Neural cell (in vitro differentiated cells): ENCODE data around the gene CEBPZOS. TPM values are rescaled to one million over a fixed set of nuclear protein-coding genes. Genes with fewer than 3 reads are reported as not detected.

ENCODE experiments used
- H2AFZ ChIP-seq: fragments of 200-600, 300-800 bp; sonication (generic), shearing (Covaris generic); 2 replicates; pipeline ENCODE4 v1.6.0; 2014; ENCODE audit warnings: low read depth, mild to moderate bottlenecking, antibody characterized with exemption, low read length, moderate library complexity
- H3F3A ChIP-seq: fragments of 200-600 bp; shearing (Covaris generic); 2 replicates; pipeline ENCODE4 v1.6.1; 2016; ENCODE audit warnings: mild to moderate bottlenecking, moderate library complexity, mixed read lengths, antibody characterized with exemption, low read length; ENCODE audit not compliant: insufficient read depth, poor library complexity, severe bottlenecking
- H3K27ac ChIP-seq: fragments of 200-600, 300-800 bp; sonication (generic), shearing (Covaris generic); 2 replicates; pipeline ENCODE4 v1.5.1; 2014; ENCODE audit warnings: mild to moderate bottlenecking, low read length, moderate library complexity
- H3K27me3 ChIP-seq: fragments of 300-800, 200-600 bp; sonication (generic), shearing (Covaris generic); 2 replicates; pipeline ENCODE4 v1.6.0; 2014; ENCODE audit warnings: mild to moderate bottlenecking, low read depth, low read length, moderate library complexity; ENCODE audit not compliant: insufficient read depth
- H3K36me3 ChIP-seq: fragments of 300-800, 200-600 bp; sonication (generic), shearing (Covaris generic); 2 replicates; pipeline ENCODE4 v1.5.1; 2014; ENCODE audit warnings: mild to moderate bottlenecking, antibody characterized with exemption, low read length, moderate library complexity; ENCODE audit not compliant: insufficient read depth
- H3K4me2 ChIP-seq: fragments of 300-800, 200-600 bp; sonication (generic), shearing (Covaris generic); 2 replicates; pipeline ENCODE4 v1.6.0; 2014; ENCODE audit warnings: mild to moderate bottlenecking, low read length
- H3K4me3 ChIP-seq: fragments of 300-800, 200-600 bp; sonication (generic), shearing (Covaris generic); 2 replicates; pipeline ENCODE4 v1.5.1; 2014; ENCODE audit warnings: mild to moderate bottlenecking, low read length, moderate library complexity
- H3K79me2 ChIP-seq: fragments of 200-600 bp; shearing (Covaris generic); replicated peaks from 2 replicates; pipeline ENCODE4 v1.6.0; 2014; ENCODE audit warnings: mild to moderate bottlenecking, low read length, moderate library complexity; ENCODE audit not compliant: insufficient read depth
- H3K9ac ChIP-seq: fragments of 300-800, 200-600 bp; sonication (generic), shearing (Covaris generic); 2 replicates; pipeline ENCODE4 v1.6.1; 2016; ENCODE audit warnings: mild to moderate bottlenecking, low read length, mixed read lengths
- H3K9me2 ChIP-seq: fragments of 200-600 bp; shearing (Covaris generic); 2 replicates; pipeline ENCODE4 v1.6.1; 2016; ENCODE audit warnings: mild to moderate bottlenecking, low read length, mixed read lengths; ENCODE audit not compliant: insufficient read depth
- H3K9me3 ChIP-seq: fragments of 200-600, 300-800 bp; sonication (generic), shearing (Covaris generic); 2 replicates; pipeline ENCODE4 v1.6.1; 2016; ENCODE audit warnings: mild to moderate bottlenecking, mixed run types, low read length, moderate library complexity, mixed read lengths
- H4K20me1 ChIP-seq: fragments of 200-600 bp; shearing (Covaris generic); 2 replicates; pipeline ENCODE4 v1.6.1; 2016; ENCODE audit warnings: mild to moderate bottlenecking, mixed run types; ENCODE audit not compliant: insufficient read depth
- EP300 ChIP-seq: fragments of 450-650 bp; conservative IDR thresholded peaks from 2 replicates; pipeline ENCODE4 v1.6.1; 2014; ENCODE audit warnings: antibody characterized with exemption, mild to moderate bottlenecking, moderate library complexity; ENCODE audit not compliant: poor library complexity, severe bottlenecking
- EZH2 ChIP-seq: fragments of 200-600, 300-800 bp; shearing (Covaris generic), sonication (generic); IDR thresholded peaks from 2 replicates; pipeline ENCODE4 v1.6.1; 2014; ENCODE audit warnings: antibody characterized with exemption, low read length, borderline replicate concordance, mild to moderate bottlenecking; ENCODE audit not compliant: insufficient read depth, poor library complexity, severe bottlenecking
- MXI1 ChIP-seq: fragments of 450-650 bp; conservative IDR thresholded peaks from 2 replicates; pipeline ENCODE4 v1.6.1; 2014; ENCODE audit warnings: antibody characterized with exemption, mild to moderate bottlenecking; ENCODE audit not compliant: poor library complexity, severe bottlenecking
- POLR2AphosphoS5 ChIP-seq: IDR thresholded peaks from 2 replicates; pipeline ENCODE4 v1.6.1; 2012
- RAD21 ChIP-seq: fragments of 450-650 bp; conservative IDR thresholded peaks from 2 replicates; pipeline ENCODE4 v1.6.1; 2014; ENCODE audit warnings: antibody characterized with exemption, mild to moderate bottlenecking, moderate library complexity
- SMC3 ChIP-seq: fragments of 450-650 bp; conservative IDR thresholded peaks from 2 replicates; pipeline ENCODE4 v1.6.1; 2014; ENCODE audit warnings: antibody characterized with exemption, mild to moderate bottlenecking, moderate library complexity; ENCODE audit not compliant: poor library complexity
- TAF1 ChIP-seq: IDR thresholded peaks from 2 replicates; pipeline ENCODE4 v1.6.1; 2012; ENCODE audit warnings: low read depth
- polyA plus RNA-seq: library from polyadenylated mRNA; depleted of rRNA; stranded (reverse); fragments of >200 nt; gene quantifications from 2 replicates; pipeline ENCODE4 v1.2.3, GENCODE V29; 2014
- TF ChIP-seq, protein P1 (sequence below): IDR thresholded peaks from 2 replicates; pipeline ENCODE4 v1.6.1; 2012; ENCODE audit warnings: borderline replicate concordance
- TF ChIP-seq, protein P2 (sequence below): fragments of 450-650 bp; IDR thresholded peaks from 2 replicates; pipeline ENCODE4 v1.5.1; 2014; ENCODE audit warnings: antibody characterized with exemption, mild to moderate bottlenecking, moderate library complexity; ENCODE audit not compliant: poor library complexity, severe bottlenecking

Gene CEBPZOS
- polyA plus RNA-seq, 1 donor from 2014 or later = 4.9 TPM

DNA sequence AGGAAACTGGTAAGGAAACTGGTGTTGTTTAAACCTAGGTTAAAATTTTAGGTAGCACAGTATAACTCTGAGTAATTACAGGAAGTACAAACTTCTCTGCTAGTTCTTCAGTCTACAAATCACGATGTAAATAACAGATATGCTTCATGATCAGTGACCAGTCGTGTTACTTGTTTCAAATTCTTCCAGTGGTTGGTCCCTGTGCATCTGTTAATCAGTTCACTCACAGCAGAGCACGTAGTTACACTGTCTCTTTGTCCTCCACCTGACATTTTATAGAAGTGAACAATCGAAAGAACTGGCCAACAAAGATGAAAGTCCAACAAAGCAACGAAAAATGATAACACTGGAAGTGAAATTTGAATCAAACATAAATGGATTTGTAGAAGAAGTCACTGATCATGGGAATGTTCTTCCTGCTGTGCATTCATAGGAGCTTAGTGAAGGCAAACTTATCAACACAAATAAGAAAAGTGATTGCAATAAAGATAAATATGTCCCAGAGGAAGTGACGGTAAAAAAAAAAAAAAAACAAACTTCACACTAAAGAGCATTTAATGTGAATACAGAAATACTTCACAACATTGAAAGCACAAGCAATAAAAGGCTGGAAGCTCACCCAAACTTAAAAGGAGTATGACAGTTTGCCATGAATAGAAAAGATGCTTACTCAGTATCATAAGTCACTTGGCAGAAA, 46.5 kb upstream of the CEBPZOS start:
- H2AFZ ChIP-seq = no peak overlapping the region
- no peaks in the 10 kb centered on the region for H3K36me3 ChIP-seq
- no peaks in the 10 kb centered on the region for H3K79me2 ChIP-seq
- no peaks in the 10 kb centered on the region for H3K27me3 ChIP-seq
- no peaks in the 10 kb centered on the region for H3K9me2 ChIP-seq
- H3K9ac ChIP-seq = no peak overlapping the region
- no peaks in the 10 kb centered on the region for H3K9me3 ChIP-seq
- H3K4me2 ChIP-seq = no peak overlapping the region
- H3F3A ChIP-seq = no peaks in the 10 kb centered on the region
- H3K27ac ChIP-seq = no peak overlapping the region
- no peak overlapping the region for H3K4me3 ChIP-seq
- TF ChIP-seq, protein P1, sequence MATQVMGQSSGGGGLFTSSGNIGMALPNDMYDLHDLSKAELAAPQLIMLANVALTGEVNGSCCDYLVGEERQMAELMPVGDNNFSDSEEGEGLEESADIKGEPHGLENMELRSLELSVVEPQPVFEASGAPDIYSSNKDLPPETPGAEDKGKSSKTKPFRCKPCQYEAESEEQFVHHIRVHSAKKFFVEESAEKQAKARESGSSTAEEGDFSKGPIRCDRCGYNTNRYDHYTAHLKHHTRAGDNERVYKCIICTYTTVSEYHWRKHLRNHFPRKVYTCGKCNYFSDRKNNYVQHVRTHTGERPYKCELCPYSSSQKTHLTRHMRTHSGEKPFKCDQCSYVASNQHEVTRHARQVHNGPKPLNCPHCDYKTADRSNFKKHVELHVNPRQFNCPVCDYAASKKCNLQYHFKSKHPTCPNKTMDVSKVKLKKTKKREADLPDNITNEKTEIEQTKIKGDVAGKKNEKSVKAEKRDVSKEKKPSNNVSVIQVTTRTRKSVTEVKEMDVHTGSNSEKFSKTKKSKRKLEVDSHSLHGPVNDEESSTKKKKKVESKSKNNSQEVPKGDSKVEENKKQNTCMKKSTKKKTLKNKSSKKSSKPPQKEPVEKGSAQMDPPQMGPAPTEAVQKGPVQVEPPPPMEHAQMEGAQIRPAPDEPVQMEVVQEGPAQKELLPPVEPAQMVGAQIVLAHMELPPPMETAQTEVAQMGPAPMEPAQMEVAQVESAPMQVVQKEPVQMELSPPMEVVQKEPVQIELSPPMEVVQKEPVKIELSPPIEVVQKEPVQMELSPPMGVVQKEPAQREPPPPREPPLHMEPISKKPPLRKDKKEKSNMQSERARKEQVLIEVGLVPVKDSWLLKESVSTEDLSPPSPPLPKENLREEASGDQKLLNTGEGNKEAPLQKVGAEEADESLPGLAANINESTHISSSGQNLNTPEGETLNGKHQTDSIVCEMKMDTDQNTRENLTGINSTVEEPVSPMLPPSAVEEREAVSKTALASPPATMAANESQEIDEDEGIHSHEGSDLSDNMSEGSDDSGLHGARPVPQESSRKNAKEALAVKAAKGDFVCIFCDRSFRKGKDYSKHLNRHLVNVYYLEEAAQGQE = no peak
- TF ChIP-seq TAF1 = no peak
- no peak for TF ChIP-seq SMC3
- TF ChIP-seq EZH2 = no peak
- TF ChIP-seq MXI1 = no peak
- no peak for TF ChIP-seq EP300
- TF ChIP-seq, protein P2, sequence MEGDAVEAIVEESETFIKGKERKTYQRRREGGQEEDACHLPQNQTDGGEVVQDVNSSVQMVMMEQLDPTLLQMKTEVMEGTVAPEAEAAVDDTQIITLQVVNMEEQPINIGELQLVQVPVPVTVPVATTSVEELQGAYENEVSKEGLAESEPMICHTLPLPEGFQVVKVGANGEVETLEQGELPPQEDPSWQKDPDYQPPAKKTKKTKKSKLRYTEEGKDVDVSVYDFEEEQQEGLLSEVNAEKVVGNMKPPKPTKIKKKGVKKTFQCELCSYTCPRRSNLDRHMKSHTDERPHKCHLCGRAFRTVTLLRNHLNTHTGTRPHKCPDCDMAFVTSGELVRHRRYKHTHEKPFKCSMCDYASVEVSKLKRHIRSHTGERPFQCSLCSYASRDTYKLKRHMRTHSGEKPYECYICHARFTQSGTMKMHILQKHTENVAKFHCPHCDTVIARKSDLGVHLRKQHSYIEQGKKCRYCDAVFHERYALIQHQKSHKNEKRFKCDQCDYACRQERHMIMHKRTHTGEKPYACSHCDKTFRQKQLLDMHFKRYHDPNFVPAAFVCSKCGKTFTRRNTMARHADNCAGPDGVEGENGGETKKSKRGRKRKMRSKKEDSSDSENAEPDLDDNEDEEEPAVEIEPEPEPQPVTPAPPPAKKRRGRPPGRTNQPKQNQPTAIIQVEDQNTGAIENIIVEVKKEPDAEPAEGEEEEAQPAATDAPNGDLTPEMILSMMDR = no peak
- no peak for TF ChIP-seq RAD21
- no peak for TF ChIP-seq POLR2AphosphoS5
- H4K20me1 ChIP-seq = no peaks in the 10 kb centered on the region

DNA sequence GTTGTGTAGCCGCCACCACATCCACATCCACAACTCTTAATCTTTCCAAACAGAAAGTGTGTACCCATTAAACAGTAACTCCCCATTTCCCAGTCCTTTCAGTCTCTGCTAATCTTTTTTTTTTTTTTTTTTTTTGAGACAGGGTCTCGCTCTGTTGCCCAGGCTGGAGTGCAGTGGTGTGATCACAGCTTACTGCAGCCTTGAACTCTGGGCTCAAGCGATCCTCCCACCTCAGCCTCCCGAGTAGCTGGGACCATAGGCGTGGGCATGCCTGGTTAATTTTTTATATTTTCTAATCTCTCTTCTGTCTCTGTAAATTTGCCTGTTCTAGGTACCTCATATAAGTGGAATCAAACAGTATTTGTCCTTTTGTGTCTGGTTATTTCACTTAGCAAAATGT, 43.1 kb upstream of the CEBPZOS start:
- no peaks in the 10 kb centered on the region for H3K79me2 ChIP-seq
- H3K9me2 ChIP-seq = no peaks in the 10 kb centered on the region
- no peak overlapping the region for H3K4me3 ChIP-seq
- no peaks in the 10 kb centered on the region for H3K36me3 ChIP-seq
- H4K20me1 ChIP-seq = no peaks in the 10 kb centered on the region
- H3K9me3 ChIP-seq = no peaks in the 10 kb centered on the region
- no peak overlapping the region for H3K9ac ChIP-seq
- H3K4me2 ChIP-seq = no peak overlapping the region
- no peak overlapping the region for H2AFZ ChIP-seq
- no peaks in the 10 kb centered on the region for H3F3A ChIP-seq
- TF ChIP-seq, protein P2 = no peak
- TF ChIP-seq MXI1 (no peak), EP300 (no peak), EZH2 (no peak), RAD21 (no peak), POLR2AphosphoS5 (no peak), SMC3 (no peak), TAF1 (no peak)
- TF ChIP-seq, protein P1 = no peak
- no peak overlapping the region for H3K27ac ChIP-seq
- no peaks in the 10 kb centered on the region for H3K27me3 ChIP-seq
